WERI-Rb-1 (cell line): ENCODE results near the gene SLC52A3.

Experiments
- DNase-seq: peaks from one replicate; pipeline ENCODE4 v3.0.0-alpha.2; 2020
- H3K27ac ChIP-seq: fragments of 250-450 bp; sonication (Bioruptor Pico); 2 replicates; pipeline ENCODE4 v1.5.1; 2020; ENCODE audit warnings: mild to moderate bottlenecking, moderate library complexity
- H3K27me3 ChIP-seq: fragments of 250-450 bp; sonication (Bioruptor Pico); 2 replicates; pipeline ENCODE4 v1.5.1; 2021; ENCODE audit warnings: mild to moderate bottlenecking, low read depth, moderate library complexity; ENCODE audit not compliant: insufficient read depth, severe bottlenecking
- H3K36me3 ChIP-seq: fragments of 250-450 bp; sonication (Bioruptor Pico); 2 replicates; pipeline ENCODE4 v1.5.1; 2020; ENCODE audit warnings: mild to moderate bottlenecking, moderate library complexity
- H3K4me3 ChIP-seq: 2 replicates; pipeline ENCODE4 v1.5.1; 2011; ENCODE audit warnings: low read depth, mild to moderate bottlenecking, control low read depth, low read length
- H3K9me3 ChIP-seq: fragments of 250-450 bp; sonication (Bioruptor Pico); 2 replicates; pipeline ENCODE4 v1.5.1; 2021; ENCODE audit warnings: mild to moderate bottlenecking, moderate library complexity; ENCODE audit not compliant: severe bottlenecking
- CTCF ChIP-seq: IDR thresholded peaks from 2 replicates; pipeline ENCODE4 v1.5.1; 2011; ENCODE audit warnings: low read depth, mild to moderate bottlenecking, control low read depth, inconsistent platforms, low read length

The SLC52A3 gene

GRCh38 chr20:772806-773205 is 4.5 kb upstream of the SLC52A3 start:
- Histone ChIP-seq H3K27ac (no peak overlapping the region), H3K27me3 (no peaks in the 10 kb centered on the region)

GRCh38 chr20:771741-772464 is 3.6 kb upstream of the SLC52A3 start:
- Histone ChIP-seq H3K4me3 (no peak overlapping the region), H3K9me3 (peaks cover 5% of the 10 kb centered on the region), H3K27ac (no peak overlapping the region), H3K27me3 (no peaks in the 10 kb centered on the region), H3K36me3 (no peaks in the 10 kb centered on the region)
- TF ChIP-seq CTCF = no peak
- DNase-seq = no peak

More at GRCh38 chr20:772806-773205, 4.5 kb upstream of the SLC52A3 start:
- Histone ChIP-seq H3K4me3 (no peak overlapping the region), H3K36me3 (no peaks in the 10 kb centered on the region), H3K9me3 (peaks cover 5% of the 10 kb centered on the region)
- no peak for DNase-seq
- TF ChIP-seq CTCF = no peak

GRCh38 chr20:770691-771090 is 2.4 kb upstream of the SLC52A3 start:
- no peaks in the 10 kb centered on the region for H3K27me3 ChIP-seq
- no peak for TF ChIP-seq CTCF
- peaks cover 5% of the 10 kb centered on the region for H3K9me3 ChIP-seq
- no peaks in the 10 kb centered on the region for H3K36me3 ChIP-seq
- no peak for DNase-seq
- no peak overlapping the region for H3K4me3 ChIP-seq
- no peak overlapping the region for H3K27ac ChIP-seq

- TF ChIP-seq CTCF = no peak
- no peaks in the 10 kb centered on the region for H3K27me3 ChIP-seq
- no peaks in the 10 kb centered on the region for H3K36me3 ChIP-seq
- no peak overlapping the region for H3K27ac ChIP-seq
- DNase-seq = no peak
- peaks cover 5% of the 10 kb centered on the region for H3K9me3 ChIP-seq
- no peak overlapping the region for H3K4me3 ChIP-seq
These were observed 1.4 kb downstream of the SLC52A3 start for GRCh38 chr20:766906-767305.

- DNase-seq = no peak
- H3K27ac ChIP-seq = no peak overlapping the region
- no peak for TF ChIP-seq CTCF
- H3K27me3 ChIP-seq = peaks cover 7% of the 10 kb centered on the region
- H3K4me3 ChIP-seq = no peak overlapping the region
- H3K9me3 ChIP-seq = no peaks in the 10 kb centered on the region
- no peaks in the 10 kb centered on the region for H3K36me3 ChIP-seq
These were observed 4.0 kb downstream of the SLC52A3 start for GRCh38 chr20:764255-764654.
